Mucosa of gallbladder (tissue), 1 donor: ENCODE measurements around the gene ADGRL3. TPM values are rescaled to one million over a fixed set of nuclear protein-coding genes. Genes with fewer than 3 reads are reported as not detected.

Experiments used
- DNase-seq: peaks from one replicate; pipeline ENCODE4 v3.0.0-alpha.2; 2020; ENCODE audit warnings: low spot score
- total RNA-seq: library from RNA; stranded (reverse); gene quantifications from one replicate; pipeline ENCODE4 v1.2.1, GENCODE V29; 2021
- donor health status: DM: no; HTN: no; CAD: no.

ADGRL3 gene
- total RNA-seq, 1 donor from 2014 or later: 3.5 TPM

GRCh38 chr4:61992351-61992750, 792.2 kb downstream of the ADGRL3 start:
- no peak for DNase-seq

- no peak for DNase-seq
Measured at GRCh38 chr4:61994036-61994435, 793.9 kb downstream of the ADGRL3 start.

- DNase-seq: no peak
Measured at GRCh38 chr4:61995717-61996340, 795.7 kb downstream of the ADGRL3 start.

GRCh38 chr4:61996943-61997342, 796.8 kb downstream of the ADGRL3 start:
- no peak for DNase-seq

- no peak for DNase-seq
Measured at GRCh38 chr4:61997831-61998230, 797.7 kb downstream of the ADGRL3 start.

- no peak for DNase-seq
Measured at GRCh38 chr4:62003695-62004094, 803.6 kb downstream of the ADGRL3 start.

GRCh38 chr4:62004881-62005280, 804.8 kb downstream of the ADGRL3 start:
- DNase-seq: no peak

GRCh38 chr4:62006108-62006507, 806.0 kb downstream of the ADGRL3 start:
- DNase-seq: no peak

- no peak for DNase-seq
Measured at GRCh38 chr4:62015043-62015739, 815.1 kb downstream of the ADGRL3 start.

- DNase-seq: no peak
Measured at GRCh38 chr4:62018537-62018936, 818.4 kb downstream of the ADGRL3 start.

GRCh38 chr4:62023633-62024032, 823.5 kb downstream of the ADGRL3 start:
- no peak for DNase-seq

- no peak for DNase-seq
Measured at GRCh38 chr4:62028745-62029144, 828.6 kb downstream of the ADGRL3 start.

- DNase-seq: no peak
Measured at GRCh38 chr4:62030958-62031357, 830.8 kb downstream of the ADGRL3 start.

- no peak for DNase-seq
Measured at GRCh38 chr4:62037571-62037970, 837.4 kb downstream of the ADGRL3 start.

GRCh38 chr4:62051332-62051731, 851.2 kb downstream of the ADGRL3 start:
- no peak for DNase-seq

- no peak for DNase-seq
Measured at GRCh38 chr4:62053974-62054373, 853.8 kb downstream of the ADGRL3 start.

- no peak for DNase-seq
Measured at GRCh38 chr4:62057031-62057430, 856.9 kb downstream of the ADGRL3 start.

- DNase-seq: no peak
Measured at GRCh38 chr4:62058571-62058970, 858.4 kb downstream of the ADGRL3 start.

- DNase-seq: no peak
Measured at GRCh38 chr4:62070291-62070852, 870.2 kb downstream of the ADGRL3 start.

GRCh38 chr4:62075089-62075488, 875.0 kb downstream of the ADGRL3 start:
- DNase-seq: no peak

GRCh38 chr4:62075521-62075920, 875.4 kb downstream of the ADGRL3 start:
- DNase-seq: no peak

- DNase-seq: no peak
Measured at GRCh38 chr4:62077406-62077805, 877.3 kb downstream of the ADGRL3 start.

GRCh38 chr4:62080431-62080830, 880.3 kb downstream of the ADGRL3 start:
- no peak for DNase-seq
